SK-N-SH (cell line): ENCODE results near the gene TCF7L2.

Source experiments
- CTCF ChIP-seq: fragments of 200-600 bp; sonication (generic); IDR thresholded peaks from 2 replicates; pipeline ENCODE4 v1.6.1; 2017; ENCODE audit warnings: antibody characterized with exemption, mild to moderate bottlenecking, moderate library complexity
- EP300 ChIP-seq, 2 experiments: IDR thresholded peaks; 2 replicates each; pipeline versions ENCODE4 v1.4.0 to v1.6.1; 2012; ENCODE audit warnings: borderline replicate concordance in 1 of 2, low read depth in 1 of 2, low read length in 1 of 2
- EZH2phosphoT487 ChIP-seq: fragments of 200-600 bp; sonication (generic); IDR thresholded peaks from 2 replicates; pipeline ENCODE4 v1.6.1; 2017; ENCODE audit warnings: low read depth, mixed run types, mild to moderate bottlenecking, antibody characterized with exemption, moderate library complexity, borderline replicate concordance
- POLR2AphosphoS5 ChIP-seq: IDR thresholded peaks from 2 replicates; pipeline ENCODE4 v1.6.1; 2012; ENCODE audit warnings: low read depth, low read length
- RAD21 ChIP-seq: IDR thresholded peaks from 2 replicates; pipeline ENCODE4 v1.6.1; 2012; ENCODE audit warnings: mild to moderate bottlenecking, low read length
- REST ChIP-seq: IDR thresholded peaks from 2 replicates; pipeline ENCODE4 v1.6.1; 2012; ENCODE audit warnings: mild to moderate bottlenecking, low read depth, low read length, moderate library complexity
- RXRA ChIP-seq: IDR thresholded peaks from 2 replicates; pipeline ENCODE4 v1.4.0; 2012; ENCODE audit warnings: low read depth, mild to moderate bottlenecking, borderline replicate concordance
- TAF1 ChIP-seq: IDR thresholded peaks from 2 replicates; pipeline ENCODE4 v1.6.1; 2012; ENCODE audit warnings: low read depth, mild to moderate bottlenecking, low read length, moderate library complexity, borderline replicate concordance
- TEAD4 ChIP-seq: IDR thresholded peaks from 2 replicates; pipeline ENCODE4 v1.4.0; 2012; ENCODE audit warnings: mild to moderate bottlenecking, borderline replicate concordance; ENCODE audit not compliant: insufficient read depth
- TF ChIP-seq, protein P1 (sequence below): fragments of 150-350 bp; IDR thresholded peaks from 2 replicates; pipeline ENCODE4 v1.6.1; 2016; ENCODE audit warnings: mild to moderate bottlenecking, low read depth, low read length
- TF ChIP-seq, protein P2 (sequence below): IDR thresholded peaks from 2 replicates; pipeline ENCODE4; 2012
- TF ChIP-seq, protein P3 (sequence below): IDR thresholded peaks from 2 replicates; pipeline ENCODE4 v1.4.0; 2012; ENCODE audit warnings: low read depth

GRCh38 chr10:113025487-113025886 lies 75.4 kb downstream of the TCF7L2 start:
- TF ChIP-seq EP300 (IDR thresholded peaks at IDR 0.05; ENCODE audit: borderline replicate concordance in 1 of 2, low read depth in 1 of 2, low read length in 1 of 2) (no peak), RAD21 (no peak), CTCF (no peak), EZH2phosphoT487 (no peak), REST (no peak), RXRA (no peak), TAF1 (no peak), TEAD4 (no peak), POLR2AphosphoS5 (no peak)
- TF ChIP-seq, protein P1, sequence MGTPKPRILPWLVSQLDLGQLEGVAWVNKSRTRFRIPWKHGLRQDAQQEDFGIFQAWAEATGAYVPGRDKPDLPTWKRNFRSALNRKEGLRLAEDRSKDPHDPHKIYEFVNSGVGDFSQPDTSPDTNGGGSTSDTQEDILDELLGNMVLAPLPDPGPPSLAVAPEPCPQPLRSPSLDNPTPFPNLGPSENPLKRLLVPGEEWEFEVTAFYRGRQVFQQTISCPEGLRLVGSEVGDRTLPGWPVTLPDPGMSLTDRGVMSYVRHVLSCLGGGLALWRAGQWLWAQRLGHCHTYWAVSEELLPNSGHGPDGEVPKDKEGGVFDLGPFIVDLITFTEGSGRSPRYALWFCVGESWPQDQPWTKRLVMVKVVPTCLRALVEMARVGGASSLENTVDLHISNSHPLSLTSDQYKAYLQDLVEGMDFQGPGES = no peak
- TF ChIP-seq, protein P2, sequence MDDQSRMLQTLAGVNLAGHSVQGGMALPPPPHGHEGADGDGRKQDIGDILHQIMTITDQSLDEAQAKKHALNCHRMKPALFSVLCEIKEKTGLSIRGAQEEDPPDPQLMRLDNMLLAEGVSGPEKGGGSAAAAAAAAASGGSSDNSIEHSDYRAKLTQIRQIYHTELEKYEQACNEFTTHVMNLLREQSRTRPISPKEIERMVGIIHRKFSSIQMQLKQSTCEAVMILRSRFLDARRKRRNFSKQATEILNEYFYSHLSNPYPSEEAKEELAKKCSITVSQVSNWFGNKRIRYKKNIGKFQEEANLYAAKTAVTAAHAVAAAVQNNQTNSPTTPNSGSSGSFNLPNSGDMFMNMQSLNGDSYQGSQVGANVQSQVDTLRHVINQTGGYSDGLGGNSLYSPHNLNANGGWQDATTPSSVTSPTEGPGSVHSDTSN = no peak
- TF ChIP-seq, protein P3, sequence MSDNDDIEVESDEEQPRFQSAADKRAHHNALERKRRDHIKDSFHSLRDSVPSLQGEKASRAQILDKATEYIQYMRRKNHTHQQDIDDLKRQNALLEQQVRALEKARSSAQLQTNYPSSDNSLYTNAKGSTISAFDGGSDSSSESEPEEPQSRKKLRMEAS = no peak
